Bone marrow (tissue), 2 donors: ENCODE measurements around the gene ARHGAP31.
A peak's percentile ranks its signal among the peaks of the same experiment; 100 is the strongest.
"Not testable (repeated sequence)": the region's sequence is repeated elsewhere in the genome, so short reads cannot be mapped to it uniquely, and the experiment has no call there.

Experiments
- DNase-seq, 2 donors: peaks; one replicate each; lab custom pipeline; 2025; lab: John Stamatoyannopoulos, UW

ARHGAP31 gene

DNA sequence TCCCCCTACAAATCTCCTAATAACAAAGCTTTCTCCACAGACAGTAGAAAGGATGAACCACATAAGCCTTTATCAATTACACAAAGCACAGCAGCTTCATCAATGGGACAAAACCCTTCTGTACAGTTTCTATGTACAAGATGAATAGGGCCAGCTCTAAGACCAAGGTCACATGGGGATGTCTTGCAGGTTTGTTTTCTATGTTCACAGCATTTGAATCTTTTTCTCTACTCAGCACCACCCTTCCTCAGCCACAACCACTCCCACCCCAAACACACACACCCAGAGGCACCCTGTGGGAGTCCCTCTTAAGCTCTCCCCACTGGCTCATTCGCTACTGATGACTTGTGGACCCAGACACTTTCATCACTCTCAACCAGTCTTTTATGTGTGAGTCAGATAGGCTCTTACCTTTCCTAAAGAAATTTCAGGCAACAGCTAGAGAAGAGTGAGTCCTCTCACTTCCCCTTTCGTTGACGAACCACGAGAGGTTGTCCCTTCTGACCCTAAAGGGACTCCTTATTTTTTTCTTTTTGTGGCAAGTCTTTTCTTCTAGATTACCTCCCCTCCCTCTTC is 57.9 kb downstream of the ARHGAP31 start:
- DNase-seq = peak; percentile 9 to 37

GRCh38 chr3:119352863-119353527 is 58.8 kb downstream of the ARHGAP31 start:
- peak; percentile 12 to 52 for DNase-seq

- DNase-seq = not testable (repeated sequence)
Observed at GRCh38 chr3:119355608-119356007, 61.4 kb downstream of the ARHGAP31 start.

DNA sequence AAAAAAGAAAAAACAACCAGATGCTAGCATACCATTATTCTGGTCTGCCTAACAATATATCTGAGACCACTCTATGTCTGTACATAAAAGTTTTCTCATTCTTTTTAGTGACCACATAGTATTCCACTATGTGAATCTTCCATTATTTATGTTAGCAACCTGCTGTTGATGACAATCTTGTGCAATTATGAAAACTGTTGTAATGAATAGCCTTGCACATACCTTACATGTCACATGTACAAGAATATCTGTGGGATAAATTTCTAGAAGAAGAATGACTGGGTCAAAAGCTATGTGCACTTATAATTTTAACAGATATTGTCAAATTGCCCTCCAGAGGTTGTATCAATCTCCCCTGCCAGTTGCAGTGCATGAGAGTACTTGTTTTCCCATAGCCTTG is 62.5 kb downstream of the ARHGAP31 start:
- DNase-seq = no peak

DNA sequence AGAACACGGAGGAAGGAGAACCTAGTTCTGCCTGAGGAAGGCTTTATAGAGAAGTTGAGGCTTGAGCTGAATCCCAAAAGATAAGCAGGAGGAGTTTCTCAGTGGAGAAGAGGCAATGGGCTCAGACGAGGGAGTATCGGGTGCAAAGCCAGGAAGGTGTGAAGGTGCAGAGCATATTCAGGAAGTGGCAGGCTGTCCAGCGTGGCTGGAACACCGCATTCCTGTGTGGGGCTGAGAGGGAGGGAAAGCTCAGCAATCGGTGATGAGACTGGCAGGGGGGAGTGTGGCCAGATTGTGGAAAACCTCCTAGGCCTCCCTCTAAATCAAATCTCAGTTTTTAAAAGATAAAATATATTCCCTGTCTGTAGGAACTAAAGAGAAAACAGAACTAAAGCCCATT is 63.0 kb downstream of the ARHGAP31 start:
- no peak for DNase-seq

DNA sequence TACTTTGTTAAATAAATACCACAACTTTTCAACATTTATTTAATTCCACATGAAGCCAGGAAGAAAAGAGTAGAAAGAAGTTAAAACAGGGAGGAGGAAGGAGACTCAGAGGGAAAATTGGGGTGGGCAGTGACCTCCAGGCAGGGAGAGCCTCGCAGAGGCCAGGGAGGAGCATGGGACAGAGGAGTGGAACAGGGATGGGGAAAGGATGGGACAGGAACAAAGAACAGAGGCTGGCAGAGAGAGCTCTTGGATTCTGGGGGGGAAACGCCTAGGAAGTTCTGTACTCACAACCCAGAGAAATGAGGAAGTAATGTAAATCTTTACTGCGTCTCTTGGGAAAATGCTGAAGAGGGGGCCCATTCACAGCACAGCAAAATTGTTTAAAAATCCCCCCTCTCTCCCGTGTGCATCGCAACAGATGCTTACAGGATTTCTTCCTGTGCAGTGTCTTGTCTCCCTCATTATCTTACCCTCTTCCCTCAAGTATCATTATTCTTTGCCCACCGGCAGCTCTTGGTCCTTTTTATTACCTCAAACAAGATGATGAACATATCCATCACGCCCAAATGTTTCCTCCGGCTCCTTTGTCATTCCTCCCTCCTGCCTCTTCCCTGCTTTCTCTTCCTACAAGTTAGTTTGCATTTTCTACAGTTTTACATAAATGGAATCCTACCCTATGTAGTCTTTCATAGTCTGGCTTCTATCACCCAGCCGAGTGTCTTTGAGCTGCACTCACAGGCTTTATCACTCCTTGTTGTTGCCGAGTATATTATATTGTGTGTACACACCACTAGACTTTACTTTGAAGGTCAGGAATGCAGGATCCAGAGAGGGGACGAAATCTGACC is 65.5 kb downstream of the ARHGAP31 start:
- DNase-seq = no peak

DNA sequence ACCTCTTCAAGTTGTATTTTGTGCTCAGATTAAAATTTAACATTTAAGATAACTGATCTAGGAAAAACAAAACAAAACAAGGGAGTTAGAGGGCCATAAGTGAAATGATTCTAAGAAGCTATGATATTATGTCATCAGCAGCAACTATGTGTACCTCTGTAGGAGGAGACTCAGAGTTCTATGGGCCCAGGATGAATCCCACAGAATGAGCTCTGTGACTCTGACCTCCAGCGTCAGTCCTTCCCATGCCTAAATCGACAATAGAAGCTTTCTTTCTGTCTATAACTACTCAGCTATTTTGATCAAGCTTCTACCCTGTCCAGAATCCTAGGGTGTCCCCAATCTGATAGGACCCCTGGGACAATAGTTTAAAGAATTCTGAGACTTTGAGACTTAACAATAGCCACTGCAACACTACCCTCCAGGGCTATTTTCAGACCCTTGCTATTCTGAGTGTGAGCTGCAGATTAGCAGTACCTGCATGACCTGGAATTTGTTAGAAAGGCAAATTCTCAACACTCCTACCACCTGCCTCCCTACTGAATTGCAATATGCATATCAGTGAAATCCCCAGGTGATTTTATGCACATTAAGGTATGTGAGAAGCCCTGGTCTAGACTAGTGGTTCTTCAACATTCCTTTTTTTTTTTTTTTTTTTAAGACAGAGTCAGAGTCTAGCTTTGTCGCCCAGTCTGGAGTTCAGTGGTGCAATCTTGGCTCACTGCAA is 66.7 kb downstream of the ARHGAP31 start:
- DNase-seq = no peak

GRCh38 chr3:119362010-119362409 is 67.8 kb downstream of the ARHGAP31 start:
- no peak for DNase-seq

DNA sequence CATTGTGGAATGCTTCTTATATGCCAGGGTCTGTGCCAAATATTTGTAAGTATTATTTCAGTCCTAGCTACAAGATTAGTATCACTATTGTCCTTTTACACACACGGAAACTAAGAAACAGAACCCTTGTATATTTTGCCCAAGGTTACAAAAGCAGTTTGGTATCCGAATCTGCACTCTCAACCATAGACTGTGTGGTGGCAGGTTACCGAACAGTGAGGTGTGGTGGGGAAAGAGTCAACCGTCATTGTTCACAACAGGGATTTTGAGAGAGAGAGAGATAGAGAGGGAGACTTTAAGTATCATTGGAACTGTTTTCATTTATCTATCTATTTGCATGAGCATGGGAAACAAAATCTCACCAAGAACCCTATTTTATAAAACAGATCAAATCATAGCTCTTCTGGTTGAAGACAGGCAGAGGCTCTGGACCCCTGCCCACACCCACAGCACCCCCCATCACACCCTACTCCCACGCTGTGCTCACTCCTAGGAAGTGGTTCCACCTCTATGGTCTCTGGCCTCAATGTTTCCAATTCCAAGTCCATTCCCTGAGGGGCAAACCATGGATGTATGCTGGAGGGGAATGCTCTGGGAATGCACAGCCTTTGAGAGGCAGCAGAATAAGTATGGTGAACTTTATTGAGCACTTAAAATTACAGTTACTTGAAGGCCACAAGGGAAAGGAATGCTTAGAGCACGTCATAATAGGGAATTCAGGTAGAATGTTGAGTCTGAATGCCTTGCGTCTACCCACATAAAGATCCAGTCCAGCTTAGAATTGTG is 69.0 kb downstream of the ARHGAP31 start:
- DNase-seq = no peak

- DNase-seq = no peak
Observed at GRCh38 chr3:119364401-119364800, 70.2 kb downstream of the ARHGAP31 start.

- DNase-seq = no peak
Observed at GRCh38 chr3:119365418-119365817, 71.2 kb downstream of the ARHGAP31 start.

DNA sequence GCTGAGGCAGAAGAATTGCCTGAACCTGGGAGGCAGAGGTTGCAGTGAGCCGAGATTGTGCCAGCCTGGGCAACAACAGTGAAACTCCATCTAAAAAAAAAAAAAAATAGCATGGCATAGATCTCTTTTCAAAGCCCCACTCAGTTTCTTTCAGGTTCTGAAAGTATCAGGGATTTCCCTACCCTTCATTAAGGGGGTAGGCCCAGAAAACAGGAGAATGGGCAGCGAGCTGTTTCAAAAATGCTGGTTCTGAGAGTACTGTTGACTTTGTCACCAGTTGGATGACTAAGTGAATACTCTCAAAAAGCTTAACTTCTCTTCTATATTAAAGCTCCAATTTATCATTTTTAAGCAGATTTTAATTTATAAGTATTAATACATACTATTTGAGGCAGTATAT is 72.8 kb downstream of the ARHGAP31 start:
- DNase-seq = no peak

DNA sequence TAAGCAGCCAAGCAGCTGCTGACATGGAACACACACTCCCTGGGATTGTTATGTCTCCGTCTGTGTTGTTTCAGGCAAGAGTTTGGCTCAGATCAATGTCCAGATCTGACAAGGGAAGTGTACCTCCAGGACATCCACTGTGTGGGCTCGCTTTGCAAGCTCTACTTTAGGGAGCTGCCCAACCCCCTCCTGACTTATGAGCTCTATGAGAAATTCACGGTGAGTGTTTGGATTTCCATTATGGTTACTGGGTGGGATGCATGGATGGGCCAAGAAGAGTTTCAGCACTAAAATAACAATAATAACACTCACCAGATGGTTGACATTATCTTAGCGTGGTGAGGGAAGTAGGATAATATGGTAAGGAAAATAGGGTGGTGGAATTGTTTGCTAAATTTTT is 74.1 kb downstream of the ARHGAP31 start:
- no peak for DNase-seq

GRCh38 chr3:119371786-119372185 is 77.6 kb downstream of the ARHGAP31 start:
- not testable (repeated sequence) for DNase-seq

GRCh38 chr3:119375106-119375505 is 80.9 kb downstream of the ARHGAP31 start:
- DNase-seq = no peak

DNA sequence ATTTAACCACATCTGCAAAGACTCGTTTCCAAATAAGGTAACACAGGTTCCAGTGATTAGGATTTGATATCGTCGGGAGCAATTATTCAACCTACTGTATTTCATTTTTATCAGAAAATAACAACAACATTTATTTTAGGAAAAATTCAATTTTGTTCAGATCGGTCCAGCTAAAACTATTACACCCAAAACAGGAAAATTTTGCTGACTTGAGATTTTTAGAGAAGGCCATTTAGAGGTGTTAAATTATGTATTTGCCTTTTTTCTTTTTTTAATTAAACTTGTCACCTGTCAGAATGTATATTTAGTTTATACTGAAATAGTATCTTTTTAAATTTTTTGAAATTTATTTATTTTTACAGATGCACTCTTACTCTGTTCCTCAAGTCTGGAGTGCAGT is 81.3 kb downstream of the ARHGAP31 start:
- DNase-seq = no peak

DNA sequence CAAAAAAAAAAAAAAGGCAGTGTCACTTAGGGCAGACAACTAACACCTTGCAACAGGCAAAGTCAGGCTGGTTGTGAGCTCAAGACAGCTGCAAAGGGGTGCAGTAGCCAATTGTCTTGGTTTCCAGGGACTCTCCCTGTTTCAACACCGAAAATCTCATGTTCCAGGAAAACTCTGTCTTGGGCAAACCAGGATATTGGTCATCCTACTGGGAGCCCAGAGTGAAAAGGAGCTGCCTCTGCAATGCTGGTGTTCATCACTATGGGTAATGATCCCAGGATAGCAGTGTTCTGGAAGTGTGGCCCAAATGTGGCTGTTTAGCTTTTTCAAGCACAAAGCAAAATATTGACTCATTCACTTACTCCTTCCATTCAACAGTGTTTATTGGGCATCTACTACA is 82.6 kb downstream of the ARHGAP31 start:
- DNase-seq = no peak

DNA sequence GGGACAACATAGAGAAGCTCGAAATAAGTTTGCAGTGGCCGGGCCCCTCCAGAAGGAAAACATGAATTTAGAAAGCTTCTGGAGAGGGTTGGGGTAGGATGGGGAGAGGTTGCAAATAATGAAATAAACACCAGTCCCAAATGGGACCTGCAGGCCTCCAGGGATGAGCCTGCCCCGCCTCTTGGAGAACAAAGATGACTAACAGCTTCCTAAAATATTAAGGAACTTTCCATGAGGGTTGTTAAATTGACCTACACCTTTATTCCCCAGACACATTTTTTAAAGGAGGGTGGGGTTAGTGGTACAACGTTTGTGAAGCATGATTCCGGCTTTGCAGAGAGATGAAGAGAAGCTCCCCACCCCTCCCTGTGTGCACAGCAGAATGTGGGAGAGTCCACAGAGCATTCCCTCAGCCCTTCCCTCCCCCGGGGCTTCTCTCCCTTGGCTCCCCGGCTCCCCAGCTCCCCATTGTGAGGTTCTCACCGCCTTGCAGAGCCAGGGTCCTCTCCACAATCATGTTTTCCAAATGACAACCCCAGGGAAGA is 84.1 kb downstream of the ARHGAP31 start:
- DNase-seq = no peak

- no peak for DNase-seq
Observed at GRCh38 chr3:119380697-119381096, 86.5 kb downstream of the ARHGAP31 start.

DNA sequence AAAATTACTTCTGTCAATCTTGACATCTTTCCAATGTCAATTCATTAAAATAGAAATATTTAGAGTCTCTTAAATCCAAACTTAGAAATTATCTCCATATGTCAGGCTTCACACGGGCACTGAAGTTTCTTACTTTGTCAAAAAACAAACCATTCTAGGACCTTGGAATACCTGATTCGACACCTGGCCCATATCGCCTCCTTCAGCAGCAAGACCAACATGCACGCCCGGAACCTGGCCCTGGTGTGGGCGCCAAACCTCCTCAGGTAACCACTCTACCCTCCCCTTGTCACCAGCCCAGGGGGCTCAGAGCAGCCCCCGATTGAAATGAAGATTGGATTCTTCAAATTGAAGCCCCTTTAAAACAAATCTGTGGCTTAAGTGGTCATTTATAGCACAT is 88.0 kb downstream of the ARHGAP31 start:
- no peak for DNase-seq

DNA sequence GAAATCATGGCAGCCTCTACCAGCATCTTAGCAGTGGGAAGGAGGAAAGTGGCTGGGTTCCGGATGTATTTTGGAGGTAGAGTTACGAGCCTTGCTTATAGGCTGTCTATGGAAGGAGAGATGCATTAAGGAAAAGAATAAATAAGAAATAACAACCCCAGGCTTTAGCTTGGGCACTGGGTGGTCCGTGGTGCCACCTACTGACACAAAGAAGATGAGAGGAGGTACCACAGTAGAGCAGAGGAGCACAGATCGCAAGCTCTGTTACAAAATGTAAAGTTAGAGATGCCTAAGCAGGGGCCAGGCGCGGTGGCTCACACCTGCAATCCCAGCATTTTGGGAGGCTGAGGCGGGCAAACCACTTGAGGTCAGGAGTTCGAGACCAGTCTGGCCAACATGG is 94.4 kb downstream of the ARHGAP31 start:
- DNase-seq = no peak
